HepG2 (cell line): ENCODE data around the gene NLRC4. TPM values are rescaled to one million over a fixed set of nuclear protein-coding genes. Genes with fewer than 3 reads are reported as not detected.
A peak's percentile ranks its signal among the peaks of the same experiment; 100 is the strongest.

Experiments used
- ARID3A ChIP-seq: IDR thresholded peaks from 2 replicates; pipeline ENCODE4 v1.6.1; 2012; ENCODE audit warnings: low read depth, low read length, improper control_type of control experiment
- ARNT2 ChIP-seq: sonication (generic); formaldehyde crosslinking; IDR thresholded peaks from 2 replicates; pipeline ENCODE4 v1.8.0; 2022; ENCODE audit warnings: mild to moderate bottlenecking, low read depth, missing genetic modification reagents, moderate library complexity
- BRD4 ChIP-seq: sonication (generic); formaldehyde crosslinking; IDR thresholded peaks from 2 replicates; pipeline ENCODE4 v1.4.0; 2020; ENCODE audit warnings: missing genetic modification reagents
- DMTF1 ChIP-seq: sonication (generic); formaldehyde crosslinking; IDR thresholded peaks from 2 replicates; pipeline ENCODE4 v1.4.0; 2020; ENCODE audit warnings: mild to moderate bottlenecking, missing genetic modification reagents
- HES4 ChIP-seq: sonication (generic); formaldehyde crosslinking; IDR thresholded peaks from 2 replicates; pipeline ENCODE4 v1.9.0; 2021; ENCODE audit warnings: mild to moderate bottlenecking, missing genetic modification reagents, borderline replicate concordance
- MIER2 ChIP-seq: IDR thresholded peaks from 2 replicates; pipeline ENCODE4 v1.6.1; 2016; ENCODE audit warnings: missing biosample characterization, missing genetic modification reagents
- MIXL1 ChIP-seq: IDR thresholded peaks from 2 replicates; pipeline ENCODE4 v1.6.1; 2016
- REPIN1 ChIP-seq: sonication (generic); formaldehyde crosslinking; IDR thresholded peaks from 2 replicates; pipeline ENCODE4 v1.8.0; 2022; ENCODE audit warnings: missing genetic modification reagents, low read depth, mild to moderate bottlenecking, borderline replicate concordance
- RFX3 ChIP-seq: IDR thresholded peaks from 2 replicates; pipeline ENCODE4 v1.6.1; 2016; ENCODE audit warnings: missing biosample characterization, missing genetic modification reagents
- SOX6 ChIP-seq, 2 experiments: fragments of 450-650 bp in 1 of 2; sonication (generic) in 1 of 2; formaldehyde crosslinking in 1 of 2; IDR thresholded peaks; 2 replicates each; pipeline versions ENCODE4 v1.4.0 to v1.6.1; 2017 to 2020; ENCODE audit warnings: antibody characterized with exemption in 1 of 2, mild to moderate bottlenecking in 1 of 2, missing genetic modification reagents in 1 of 2
- TFDP2 ChIP-seq: sonication (generic); formaldehyde crosslinking; IDR thresholded peaks from 2 replicates; pipeline ENCODE4 v1.4.0; 2020; ENCODE audit warnings: missing genetic modification reagents
- ZBTB38 ChIP-seq: sonication (generic); formaldehyde crosslinking; IDR thresholded peaks from 2 replicates; pipeline ENCODE4 v1.5.1; 2020; ENCODE audit warnings: mild to moderate bottlenecking, missing genetic modification reagents
- ZFP82 ChIP-seq: sonication (generic); formaldehyde crosslinking; IDR thresholded peaks from 2 replicates; pipeline ENCODE4 v1.5.1; 2020; ENCODE audit warnings: mild to moderate bottlenecking, missing genetic modification reagents, borderline replicate concordance
- ZGPAT ChIP-seq: IDR thresholded peaks from 2 replicates; pipeline ENCODE4 v1.6.1; 2016; ENCODE audit warnings: mild to moderate bottlenecking
- ZNF281 ChIP-seq: sonication (generic); formaldehyde crosslinking; IDR thresholded peaks from 2 replicates; pipeline ENCODE4 v1.4.0; 2020; ENCODE audit warnings: missing genetic modification reagents, borderline replicate concordance
- ZNF430 ChIP-seq: sonication (generic); formaldehyde crosslinking; IDR thresholded peaks from 2 replicates; pipeline ENCODE4 v1.9.0; 2021; ENCODE audit warnings: mild to moderate bottlenecking, missing genetic modification reagents
- ZNF550 ChIP-seq: sonication (generic); formaldehyde crosslinking; IDR thresholded peaks from 2 replicates; pipeline ENCODE4 v1.4.0; 2020; ENCODE audit warnings: mild to moderate bottlenecking, missing genetic modification reagents, borderline replicate concordance
- polyA plus RNA-seq, 8 experiments: library from polyadenylated mRNA; depleted of rRNA in 3 of 8; stranded (reverse) in 7 of 8; unstranded in 1 of 8; fragments of >200 nt; fragmentation: Illumina TruSeq in 4 of 8; extraction: Trizol in 4 of 8; gene quantifications; 2 replicates each; pipeline versions ENCODE4 v1.2.1 to v1.2.3, GENCODE V29; 2011 to 2016; ENCODE audit warnings: low read depth in 4 of 8, missing spikeins in 1 of 8, mixed read lengths in 1 of 8; ENCODE audit not compliant: insufficient read depth in 1 of 8
- total RNA-seq, 5 experiments: library from RNA; depleted of rRNA; stranded (reverse); fragments of >200 nt; fragmentation: Illumina TruSeq; extraction: Trizol; gene quantifications; 2 replicates each; pipeline ENCODE4 v1.2.3, GENCODE V29; 2016; ENCODE audit warnings: low read depth in 1 of 5

The NLRC4 gene
- total and polyA plus RNA-seq, 2 of the 13 experiments (the other 11 are each of a cell fraction or from before 2014, with no cell fraction given), result 0.15 to 0.29 TPM

- TF ChIP-seq DMTF1 (CRISPR knock-in tag) (no peak), REPIN1 (peak; percentile 89), TFDP2 (peak; percentile 67), ZNF550 (CRISPR knock-in tag) (0 out of 2 replicates have a peak, but pooled peaks have one; percentile 52), ZBTB38 (CRISPR knock-in tag) (peak; percentile 95), BRD4 (CRISPR knock-in tag) (peak; percentile 93), ARNT2 (CRISPR knock-in tag) (peak; percentile 65; the same call in 1 of the 2 replicates), RFX3 (CRISPR knock-in tag) (no peak), SOX6 (IDR thresholded peaks at IDR 0.05) (no peak), SOX6 (CRISPR knock-in tag; IDR thresholded peaks at IDR 0.05) (peak; percentile 14), HES4 (CRISPR knock-in tag) (peak; percentile 95), ZGPAT (CRISPR knock-in tag) (peak; percentile 92), ARID3A (no peak), ZNF281 (CRISPR knock-in tag) (no peak; the same call in 1 of the 2 replicates), ZNF430 (peak; percentile 77), ZFP82 (peak; percentile 78; the same call in 1 of the 2 replicates), MIXL1 (peak; percentile 49; the same call in 1 of the 2 replicates), MIER2 (peak; percentile 14; the same call in 1 of the 2 replicates)
Measured at GRCh38 chr2:32277674-32278477, 13.2 kb upstream of the NLRC4 start, which contains the start of gene YIPF4 (continued).
